Measurements from ENCODE around the gene MANEA.

Gene MANEA

GRCh38 chr6:95587989-95588388 lies 10.7 kb downstream of the MANEA start:
- Histone ChIP-seq H2AFZ (ENCODE audit: low read length) (no peak overlapping the region), H3K9me2 (replicated peaks; ENCODE audit: insufficient read depth, low read length) (no peaks in the 10 kb centered on the region), H3K4me2 (ENCODE audit: low read depth, low read length) (peak overlapping the region; percentile 71), H3K9me3 (replicated peaks; ENCODE audit: insufficient read depth, low read length) (no peaks in the 10 kb centered on the region), H3K79me2 (ENCODE audit: low read length) (peaks cover 99% of the 10 kb centered on the region), H3K27me3 (replicated peaks; ENCODE audit: insufficient read depth, low read length) (no peaks in the 10 kb centered on the region), H3K36me3 (replicated peaks; ENCODE audit: insufficient read depth, low read length) (peaks cover 7% of the 10 kb centered on the region), H3K4me3 (ENCODE audit: low read length) (peak overlapping the region; percentile 44), H3K27ac (ENCODE audit: low read length) (peak overlapping the region; percentile 38; the same call in 1 of the 2 replicates), H3F3A (ENCODE audit: insufficient read depth, low read length) (peaks cover 8% of the 10 kb centered on the region; the same call in 1 of the 2 replicates), H4K20me1 (ENCODE audit: insufficient read depth, low read length) (peaks cover 4% of the 10 kb centered on the region; the same call in 1 of the 2 replicates), H3K9ac (ENCODE audit: low read length) (peak overlapping the region; percentile 24; the same call in 1 of the 2 replicates), H3K4me1 (ENCODE audit: low read length) (0 out of 2 replicates have a peak, but pooled peaks cover 3% of the 10 kb centered on the region)
- DNase-seq = peak; percentile 35
- TF ChIP-seq EZH2 (optimal IDR thresholded peaks at IDR 0.05; ENCODE audit: low read depth, low read length) = no peak
- no peak for TF ChIP-seq CTCF (IDR thresholded peaks at IDR 0.05; ENCODE audit: low read length)
- TF ChIP-seq EZH2phosphoT487 (IDR thresholded peaks at IDR 0.05; ENCODE audit: low read length) = no peak

GRCh38 chr6:95589067-95589466 lies 11.7 kb downstream of the MANEA start:
- Histone ChIP-seq H3K9me2 (replicated peaks; ENCODE audit: insufficient read depth, low read length) (no peaks in the 10 kb centered on the region), H4K20me1 (ENCODE audit: insufficient read depth, low read length) (peaks cover 4% of the 10 kb centered on the region; the same call in 1 of the 2 replicates), H3K79me2 (ENCODE audit: low read length) (peaks cover 99% of the 10 kb centered on the region), H3K9me3 (replicated peaks; ENCODE audit: insufficient read depth, low read length) (no peaks in the 10 kb centered on the region), H3K27me3 (replicated peaks; ENCODE audit: insufficient read depth, low read length) (no peaks in the 10 kb centered on the region), H3K9ac (ENCODE audit: low read length) (no peak overlapping the region), H3F3A (ENCODE audit: insufficient read depth, low read length) (peaks cover 8% of the 10 kb centered on the region; the same call in 1 of the 2 replicates), H3K27ac (ENCODE audit: low read length) (no peak overlapping the region), H3K4me3 (ENCODE audit: low read length) (no peak overlapping the region), H2AFZ (ENCODE audit: low read length) (no peak overlapping the region), H3K36me3 (replicated peaks; ENCODE audit: insufficient read depth, low read length) (peaks cover 7% of the 10 kb centered on the region), H3K4me1 (ENCODE audit: low read length) (0 out of 2 replicates have a peak, but pooled peaks cover 3% of the 10 kb centered on the region), H3K4me2 (ENCODE audit: low read depth, low read length) (no peak overlapping the region)
- no peak for DNase-seq
- TF ChIP-seq EZH2 (optimal IDR thresholded peaks at IDR 0.05; ENCODE audit: low read depth, low read length) = no peak
- no peak for TF ChIP-seq CTCF (IDR thresholded peaks at IDR 0.05; ENCODE audit: low read length)
- TF ChIP-seq EZH2phosphoT487 (IDR thresholded peaks at IDR 0.05; ENCODE audit: low read length) = no peak

GRCh38 chr6:95589826-95590570 lies 12.7 kb downstream of the MANEA start:
- no peak for TF ChIP-seq EZH2 (optimal IDR thresholded peaks at IDR 0.05; ENCODE audit: low read depth, low read length)
- no peak for TF ChIP-seq CTCF (IDR thresholded peaks at IDR 0.05; ENCODE audit: low read length)
- TF ChIP-seq EZH2phosphoT487 (IDR thresholded peaks at IDR 0.05; ENCODE audit: low read length) = no peak
- no peak overlapping the region for H3K27ac ChIP-seq (ENCODE audit: low read length)
- peaks cover 8% of the 10 kb centered on the region; the same call in 1 of the 2 replicates for H3F3A ChIP-seq (ENCODE audit: insufficient read depth, low read length)
- no peak overlapping the region for H3K4me2 ChIP-seq (ENCODE audit: low read depth, low read length)
- peaks cover 7% of the 10 kb centered on the region for H3K36me3 ChIP-seq (replicated peaks; ENCODE audit: insufficient read depth, low read length)
- no peak overlapping the region for H3K9ac ChIP-seq (ENCODE audit: low read length)
- H3K4me3 ChIP-seq (ENCODE audit: low read length) = no peak overlapping the region
- H3K9me3 ChIP-seq (replicated peaks; ENCODE audit: insufficient read depth, low read length) = no peaks in the 10 kb centered on the region
- DNase-seq = no peak
- H3K4me1 ChIP-seq (ENCODE audit: low read length) = 0 out of 2 replicates have a peak, but pooled peaks cover 3% of the 10 kb centered on the region
- no peaks in the 10 kb centered on the region for H3K27me3 ChIP-seq (replicated peaks; ENCODE audit: insufficient read depth, low read length)
- no peaks in the 10 kb centered on the region for H3K9me2 ChIP-seq (replicated peaks; ENCODE audit: insufficient read depth, low read length)
- H3K79me2 ChIP-seq (ENCODE audit: low read length) = peaks cover 99% of the 10 kb centered on the region
- no peak overlapping the region for H2AFZ ChIP-seq (ENCODE audit: low read length)
- peaks cover 4% of the 10 kb centered on the region; the same call in 1 of the 2 replicates for H4K20me1 ChIP-seq (ENCODE audit: insufficient read depth, low read length)
